Measurements from ENCODE around the gene SLC66A3. TPM values are rescaled to one million over a fixed set of nuclear protein-coding genes. Genes with fewer than 3 reads are reported as not detected.

The SLC66A3 gene
- total RNA-seq, 3 donors from 2014 or later: 47.6 to 111 (median 62.6) TPM

DNA sequence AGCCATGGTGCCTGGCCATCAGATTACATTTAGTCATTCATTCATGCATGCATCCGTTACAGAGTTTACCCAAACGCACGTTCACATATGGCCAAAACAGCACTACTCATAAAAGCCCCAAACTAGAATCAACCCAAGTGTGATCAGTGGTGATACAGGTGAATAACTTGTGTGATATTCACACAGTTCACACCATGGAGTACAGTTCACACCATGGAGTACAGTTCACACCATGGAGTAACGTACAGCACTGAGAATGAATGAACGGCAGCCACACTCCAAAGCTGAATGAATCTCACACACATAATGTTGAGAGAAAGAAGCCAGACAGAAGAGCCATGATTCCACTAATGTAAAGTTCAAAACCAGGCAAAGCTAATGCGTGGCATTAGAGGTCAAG lies 12.3 kb upstream of the SLC66A3 start:
- no peak for TF ChIP-seq POLR2AphosphoS5 (IDR thresholded peaks at IDR 0.05)
- TF ChIP-seq POLR2A (IDR thresholded peaks at IDR 0.05): no peak
- TF ChIP-seq CTCF (IDR thresholded peaks at IDR 0.05): no peak
- intact Hi-C loops (cut with DNase I; ENCODE audit: low total_unique reads): no loop called here
- no peak for DNase-seq (ENCODE audit: low spot score in 2 of 2)
- Histone ChIP-seq H3K36me3 (no peaks in the 10 kb centered on the region), H3K27me3 (no peaks in the 10 kb centered on the region), H3K4me3 (no peak overlapping the region), H3K4me1 (no peaks in the 10 kb centered on the region), H3K27ac (no peak overlapping the region), H3K9me3 (no peaks in the 10 kb centered on the region)

DNA sequence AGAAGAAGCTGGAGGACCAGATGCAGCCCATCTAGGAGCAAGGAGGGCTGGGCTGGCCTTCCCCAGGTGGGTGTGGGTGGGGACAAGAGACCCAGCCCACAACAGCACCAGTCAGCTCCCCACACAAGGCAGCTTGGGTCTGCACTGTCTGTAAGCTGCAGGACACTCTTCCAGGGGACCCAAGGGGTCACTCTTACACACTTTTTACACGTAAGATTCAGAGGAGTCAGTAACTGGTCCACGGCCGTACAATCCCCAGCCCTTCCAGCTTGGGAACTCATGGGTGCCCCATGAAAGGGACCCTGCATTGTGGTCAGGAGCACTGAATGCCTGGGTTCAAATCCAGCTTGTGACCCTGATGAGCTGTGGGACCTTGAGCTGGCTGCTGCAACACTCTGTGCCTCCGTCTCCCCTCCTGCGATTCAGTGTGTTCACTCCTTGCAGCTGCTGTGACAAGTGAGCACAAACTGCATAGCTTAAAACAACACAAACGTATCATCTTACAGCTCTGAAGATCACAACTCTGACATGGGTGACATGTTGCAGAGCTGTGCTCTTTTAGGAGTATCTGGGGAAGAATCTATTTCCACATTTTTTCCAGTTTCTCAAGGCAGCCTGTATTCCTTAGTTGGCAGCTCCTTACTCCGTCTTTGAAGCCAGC lies 11.1 kb upstream of the SLC66A3 start:
- no peak for DNase-seq (ENCODE audit: low spot score in 2 of 2)
- H3K4me1 ChIP-seq: no peaks in the 10 kb centered on the region
- no peak overlapping the region for H3K4me3 ChIP-seq
- intact Hi-C loops (cut with DNase I; ENCODE audit: low total_unique reads): no loop called here
- TF ChIP-seq POLR2AphosphoS5 (IDR thresholded peaks at IDR 0.05) (no peak), CTCF (IDR thresholded peaks at IDR 0.05) (no peak), POLR2A (IDR thresholded peaks at IDR 0.05) (no peak)
- no peaks in the 10 kb centered on the region for H3K9me3 ChIP-seq
- no peak overlapping the region for H3K27ac ChIP-seq
- no peaks in the 10 kb centered on the region for H3K36me3 ChIP-seq
- no peaks in the 10 kb centered on the region for H3K27me3 ChIP-seq

DNA sequence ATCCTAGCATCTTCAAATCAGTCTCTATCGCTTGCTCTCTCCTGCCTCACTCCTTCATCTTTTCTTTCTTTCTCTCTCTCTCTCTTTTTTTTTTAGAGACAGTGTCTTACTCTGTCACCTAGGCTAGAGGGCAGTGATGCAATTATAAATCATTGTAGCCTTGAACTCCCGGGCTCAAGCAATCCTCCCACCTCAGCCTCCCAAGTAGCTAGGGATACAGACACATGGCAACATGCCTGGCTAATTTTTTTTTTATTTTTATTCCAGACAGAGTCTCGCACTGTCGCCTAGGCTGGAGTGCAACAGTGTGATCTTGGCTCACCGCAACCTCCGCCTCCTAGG lies 10.6 kb upstream of the SLC66A3 start:
- no peaks in the 10 kb centered on the region for H3K4me1 ChIP-seq
- no peaks in the 10 kb centered on the region for H3K36me3 ChIP-seq
- intact Hi-C loops (cut with DNase I; ENCODE audit: low total_unique reads): no loop called here
- no peak for TF ChIP-seq POLR2AphosphoS5 (IDR thresholded peaks at IDR 0.05)
- TF ChIP-seq CTCF (IDR thresholded peaks at IDR 0.05): no peak
- no peak for TF ChIP-seq POLR2A (IDR thresholded peaks at IDR 0.05)
- H3K4me3 ChIP-seq: no peak overlapping the region
- H3K27me3 ChIP-seq: no peaks in the 10 kb centered on the region
- no peak for DNase-seq (ENCODE audit: low spot score in 2 of 2)
- H3K27ac ChIP-seq: peak overlapping the region in 1 of 2 donors; percentile 41
- no peaks in the 10 kb centered on the region for H3K9me3 ChIP-seq

GRCh38 chr2:11145350-11145749 lies 9.9 kb upstream of the SLC66A3 start:
- Histone ChIP-seq H3K36me3 (no peaks in the 10 kb centered on the region), H3K27ac (peak overlapping the region in 1 of 2 donors; percentile 41), H3K4me3 (no peak overlapping the region), H3K27me3 (no peaks in the 10 kb centered on the region), H3K4me1 (no peaks in the 10 kb centered on the region), H3K9me3 (no peaks in the 10 kb centered on the region)
- no peak for DNase-seq (ENCODE audit: low spot score in 2 of 2)
- no peak for TF ChIP-seq POLR2AphosphoS5 (IDR thresholded peaks at IDR 0.05)
- no peak for TF ChIP-seq CTCF (IDR thresholded peaks at IDR 0.05)
- TF ChIP-seq POLR2A (IDR thresholded peaks at IDR 0.05): no peak
- intact Hi-C loops (cut with DNase I; ENCODE audit: low total_unique reads): no loop called here

DNA sequence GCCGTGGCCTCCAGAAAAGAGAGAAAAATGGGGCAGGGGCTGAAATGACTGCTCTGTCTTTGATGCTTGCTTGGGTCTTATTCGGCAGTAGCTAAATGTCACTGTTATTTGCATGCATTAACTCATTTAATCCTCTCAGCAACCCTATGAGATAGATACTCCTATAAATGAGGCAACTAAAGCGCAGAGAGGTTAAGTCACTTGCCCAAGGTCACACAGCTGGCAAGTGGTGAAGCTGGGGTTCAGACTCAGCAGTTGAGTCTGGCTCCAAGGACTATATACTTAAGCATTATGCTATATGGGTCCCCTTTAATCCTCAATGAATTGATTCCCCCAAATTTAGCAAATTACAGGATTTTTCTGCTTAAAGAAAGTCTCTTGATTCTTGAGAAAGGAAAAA lies 9.2 kb upstream of the SLC66A3 start:
- no peaks in the 10 kb centered on the region for H3K9me3 ChIP-seq
- H3K4me1 ChIP-seq: no peaks in the 10 kb centered on the region
- no peak overlapping the region for H3K27ac ChIP-seq
- H3K4me3 ChIP-seq: no peak overlapping the region
- no peak for DNase-seq (ENCODE audit: low spot score in 2 of 2)
- intact Hi-C loops (cut with DNase I; ENCODE audit: low total_unique reads): no loop called here
- H3K27me3 ChIP-seq: no peaks in the 10 kb centered on the region
- TF ChIP-seq CTCF (IDR thresholded peaks at IDR 0.05): no peak
- TF ChIP-seq POLR2AphosphoS5 (IDR thresholded peaks at IDR 0.05): no peak
- TF ChIP-seq POLR2A (IDR thresholded peaks at IDR 0.05): no peak
- no peaks in the 10 kb centered on the region for H3K36me3 ChIP-seq

All from breast epithelium (tissue), 4 donors.